Liver (tissue), 3 donors: ENCODE data around the gene CACTIN.

Source experiments
- EGR1 ChIP-seq, 2 donors: IDR thresholded peaks; 2 replicates each; pipeline ENCODE4 v1.6.1; 2016 to 2018; ENCODE audit warnings: antibody characterized with exemption in 2 of 2, low read depth in 2 of 2
- FOXA1 ChIP-seq: IDR thresholded peaks from 2 replicates; pipeline ENCODE4 v1.6.1; 2016; ENCODE audit warnings: antibody characterized with exemption
- GABPA ChIP-seq, 2 donors: IDR thresholded peaks in 1 of 2; conservative IDR thresholded peaks in 1 of 2; 2 replicates each; pipeline ENCODE4 v1.6.1; 2016; ENCODE audit warnings: antibody characterized with exemption in 2 of 2, mild to moderate bottlenecking in 1 of 2, moderate library complexity in 1 of 2
- MAX ChIP-seq: IDR thresholded peaks from 2 replicates; pipeline ENCODE4 v1.6.1; 2016; ENCODE audit warnings: antibody characterized with exemption
- RXRA ChIP-seq, 2 donors: IDR thresholded peaks; 2 replicates each; pipeline ENCODE4 v1.6.1; 2017 to 2018; ENCODE audit warnings: antibody characterized with exemption in 2 of 2, mild to moderate bottlenecking in 1 of 2
- TAF1 ChIP-seq: conservative IDR thresholded peaks from 2 replicates; pipeline ENCODE4 v1.6.1; 2016; ENCODE audit warnings: antibody characterized with exemption, mild to moderate bottlenecking
- ZBTB33 ChIP-seq: IDR thresholded peaks from 2 replicates; pipeline ENCODE4 v1.6.1; 2016; ENCODE audit warnings: antibody characterized with exemption
- TF ChIP-seq, protein P1 (sequence below): fragments of 150-350 bp; IDR thresholded peaks from 2 replicates; pipeline ENCODE4 v1.5.1; 2017; ENCODE audit warnings: improper control_type of control experiment, low read depth, low read length; ENCODE audit not compliant: missing input control
- donor health status: healthy.
- donor health status: healthy.

DNA sequence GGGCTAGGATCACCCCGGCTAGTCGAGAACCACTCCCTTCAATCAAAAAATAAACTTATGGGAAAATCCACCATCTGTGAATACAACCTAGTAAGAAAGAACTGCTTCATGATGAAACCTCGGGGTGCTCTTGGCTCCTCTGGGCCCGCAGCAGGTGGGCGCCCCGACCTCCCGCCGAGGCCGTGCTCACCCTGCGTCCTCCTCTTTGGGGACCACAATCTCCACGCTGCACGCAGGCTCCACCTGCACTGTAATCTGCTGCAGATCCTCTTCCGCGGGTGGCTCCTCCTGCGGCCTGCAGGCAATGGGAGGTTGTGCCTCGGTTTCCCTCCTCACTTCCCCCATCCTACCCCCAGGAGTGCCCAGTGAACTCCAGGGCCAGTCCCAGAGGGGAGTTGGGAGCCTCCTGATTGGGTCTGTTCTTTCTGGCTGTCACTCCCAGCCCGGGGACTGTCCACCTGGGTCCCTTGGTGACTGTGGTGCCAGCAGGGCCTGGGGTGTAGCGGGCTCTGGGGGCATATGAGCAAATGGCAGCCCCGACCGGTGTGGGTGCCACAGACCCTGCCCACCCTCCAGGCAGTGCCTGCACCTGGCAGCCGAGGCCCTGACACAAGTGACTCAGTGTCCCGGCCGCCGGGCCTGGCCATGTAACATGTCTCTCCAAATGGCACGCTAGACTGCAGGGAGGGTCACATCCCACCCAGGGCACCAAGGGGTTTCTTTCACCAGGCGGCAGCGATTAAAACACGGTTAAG is 15.1 kb upstream of the CACTIN start:
- TF ChIP-seq, protein P1, sequence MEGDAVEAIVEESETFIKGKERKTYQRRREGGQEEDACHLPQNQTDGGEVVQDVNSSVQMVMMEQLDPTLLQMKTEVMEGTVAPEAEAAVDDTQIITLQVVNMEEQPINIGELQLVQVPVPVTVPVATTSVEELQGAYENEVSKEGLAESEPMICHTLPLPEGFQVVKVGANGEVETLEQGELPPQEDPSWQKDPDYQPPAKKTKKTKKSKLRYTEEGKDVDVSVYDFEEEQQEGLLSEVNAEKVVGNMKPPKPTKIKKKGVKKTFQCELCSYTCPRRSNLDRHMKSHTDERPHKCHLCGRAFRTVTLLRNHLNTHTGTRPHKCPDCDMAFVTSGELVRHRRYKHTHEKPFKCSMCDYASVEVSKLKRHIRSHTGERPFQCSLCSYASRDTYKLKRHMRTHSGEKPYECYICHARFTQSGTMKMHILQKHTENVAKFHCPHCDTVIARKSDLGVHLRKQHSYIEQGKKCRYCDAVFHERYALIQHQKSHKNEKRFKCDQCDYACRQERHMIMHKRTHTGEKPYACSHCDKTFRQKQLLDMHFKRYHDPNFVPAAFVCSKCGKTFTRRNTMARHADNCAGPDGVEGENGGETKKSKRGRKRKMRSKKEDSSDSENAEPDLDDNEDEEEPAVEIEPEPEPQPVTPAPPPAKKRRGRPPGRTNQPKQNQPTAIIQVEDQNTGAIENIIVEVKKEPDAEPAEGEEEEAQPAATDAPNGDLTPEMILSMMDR, result no peak
- TF ChIP-seq TAF1 (no peak), FOXA1 (no peak), MAX (no peak), ZBTB33 (no peak), RXRA (IDR thresholded peaks at IDR 0.05) (no peak), EGR1 (IDR thresholded peaks at IDR 0.05; ENCODE audit: low read depth in 2 of 2) (no peak), GABPA (IDR thresholded peaks at IDR 0.05 in 1 of 2, conservative IDR thresholded peaks at IDR 0.05 in 1 of 2) (no peak)
